Upper lobe of right lung (tissue), 1 donor: ENCODE data around the gene INCA1. TPM values are rescaled to one million over a fixed set of nuclear protein-coding genes. Genes with fewer than 3 reads are reported as not detected.

Source experiments
- ATAC-seq: fragments of 200-7000 bp; cut with Tn5 transposase; one replicate; pipeline ENCODE4 v1.9.1; 2020; ENCODE audit warnings: mild to moderate bottlenecking, moderate library complexity
- DNase-seq: peaks from one replicate; pipeline ENCODE4 v3.0.0-alpha.2; 2020
- H3K27ac ChIP-seq: fragments of 200-600 bp; one replicate; pipeline ENCODE4 v1.8.0; 2022
- H3K27me3 ChIP-seq: fragments of 200-600 bp; one replicate; pipeline ENCODE4 v1.8.0; 2022; ENCODE audit warnings: mild to moderate bottlenecking
- H3K36me3 ChIP-seq: fragments of 200-600 bp; one replicate; pipeline ENCODE4 v1.8.0; 2022
- H3K4me1 ChIP-seq: fragments of 200-600 bp; one replicate; pipeline ENCODE4 v1.8.0; 2022
- H3K4me3 ChIP-seq: fragments of 200-600 bp; one replicate; pipeline ENCODE4 v1.8.0; 2022; ENCODE audit warnings: mild to moderate bottlenecking
- H3K9me3 ChIP-seq: fragments of 200-600 bp; one replicate; pipeline ENCODE4 v1.8.0; 2022
- intact Hi-C: fragments of 100-400 bp; cut with DNase I; formaldehyde crosslinking; loops from one replicate; pipeline ENCODE4 v1.11.0; 2022
- total RNA-seq: library from RNA; stranded (reverse); fragmentation: NEBNext Ultra II Directional; extraction: Animal tissue kit (Norgen Biotek cat#: 25700); gene quantifications from one replicate; pipeline ENCODE4 v1.2.1, GENCODE V29; 2021
- TF ChIP-seq, protein P1 (sequence below): fragments of 200-600 bp; IDR thresholded peaks from one replicate; pipeline ENCODE4 v1.8.0; 2022; ENCODE audit warnings: antibody characterized with exemption
- donor health status: DM: no; HTN: yes; CAD: no; lungs with severe emphysema.

INCA1 gene
- total RNA-seq, 1 donor from 2014 or later: 4.5 TPM

- TF ChIP-seq, protein P1, sequence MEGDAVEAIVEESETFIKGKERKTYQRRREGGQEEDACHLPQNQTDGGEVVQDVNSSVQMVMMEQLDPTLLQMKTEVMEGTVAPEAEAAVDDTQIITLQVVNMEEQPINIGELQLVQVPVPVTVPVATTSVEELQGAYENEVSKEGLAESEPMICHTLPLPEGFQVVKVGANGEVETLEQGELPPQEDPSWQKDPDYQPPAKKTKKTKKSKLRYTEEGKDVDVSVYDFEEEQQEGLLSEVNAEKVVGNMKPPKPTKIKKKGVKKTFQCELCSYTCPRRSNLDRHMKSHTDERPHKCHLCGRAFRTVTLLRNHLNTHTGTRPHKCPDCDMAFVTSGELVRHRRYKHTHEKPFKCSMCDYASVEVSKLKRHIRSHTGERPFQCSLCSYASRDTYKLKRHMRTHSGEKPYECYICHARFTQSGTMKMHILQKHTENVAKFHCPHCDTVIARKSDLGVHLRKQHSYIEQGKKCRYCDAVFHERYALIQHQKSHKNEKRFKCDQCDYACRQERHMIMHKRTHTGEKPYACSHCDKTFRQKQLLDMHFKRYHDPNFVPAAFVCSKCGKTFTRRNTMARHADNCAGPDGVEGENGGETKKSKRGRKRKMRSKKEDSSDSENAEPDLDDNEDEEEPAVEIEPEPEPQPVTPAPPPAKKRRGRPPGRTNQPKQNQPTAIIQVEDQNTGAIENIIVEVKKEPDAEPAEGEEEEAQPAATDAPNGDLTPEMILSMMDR: no peak
- no peaks in the 10 kb centered on the region for H3K27me3 ChIP-seq
- intact Hi-C loops: no loop called here
- DNase-seq: no peak
- H3K4me3 ChIP-seq: peak within 1 kb of the TSS; percentile 31
- peak; percentile 3 for ATAC-seq
- no peaks in the 10 kb centered on the region for H3K9me3 ChIP-seq
- no peaks in the 10 kb centered on the region for H3K36me3 ChIP-seq
- H3K27ac ChIP-seq: no peak within 1 kb of the TSS
- peaks cover 9% of the 10 kb centered on the region for H3K4me1 ChIP-seq
Measured at GRCh38 chr17:5035315-5035714, 38.0 kb upstream of the INCA1 start, which contains the start of gene SLC52A1. TSS of gene SLC52A1 (minus strand) at chr17:5035426. CDS start at chr17:5034606, 820 bp downstream.

DNA sequence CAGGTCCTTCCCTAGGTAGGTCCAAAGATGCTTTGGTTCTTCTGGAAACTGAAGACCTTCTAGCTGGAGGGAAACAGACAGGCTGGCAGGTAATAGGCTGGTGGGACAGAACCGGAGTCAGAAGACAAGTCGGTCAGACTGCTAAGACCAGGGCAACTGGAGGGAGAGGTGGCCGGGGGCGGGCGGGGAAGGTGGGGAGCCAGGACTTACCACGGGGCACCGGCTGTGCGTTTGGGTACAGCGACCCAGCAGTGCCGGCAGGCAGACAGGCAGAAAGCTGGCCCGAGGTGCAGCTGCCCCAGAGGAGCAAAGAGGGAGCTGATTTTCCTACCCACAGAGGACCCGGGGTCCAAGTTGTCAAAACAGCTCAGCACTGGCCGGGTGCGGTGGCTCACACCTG lies 37.3 kb upstream of the INCA1 start:
- ATAC-seq (no peak), DNase-seq (no peak)
- Histone ChIP-seq H3K9me3 (no peaks in the 10 kb centered on the region), H3K36me3 (no peaks in the 10 kb centered on the region), H3K4me3 (no peak overlapping the region), H3K4me1 (peaks cover 9% of the 10 kb centered on the region), H3K27ac (no peak overlapping the region), H3K27me3 (no peaks in the 10 kb centered on the region)
- TF ChIP-seq, protein P1: no peak
- intact Hi-C loops: no loop called here

DNA sequence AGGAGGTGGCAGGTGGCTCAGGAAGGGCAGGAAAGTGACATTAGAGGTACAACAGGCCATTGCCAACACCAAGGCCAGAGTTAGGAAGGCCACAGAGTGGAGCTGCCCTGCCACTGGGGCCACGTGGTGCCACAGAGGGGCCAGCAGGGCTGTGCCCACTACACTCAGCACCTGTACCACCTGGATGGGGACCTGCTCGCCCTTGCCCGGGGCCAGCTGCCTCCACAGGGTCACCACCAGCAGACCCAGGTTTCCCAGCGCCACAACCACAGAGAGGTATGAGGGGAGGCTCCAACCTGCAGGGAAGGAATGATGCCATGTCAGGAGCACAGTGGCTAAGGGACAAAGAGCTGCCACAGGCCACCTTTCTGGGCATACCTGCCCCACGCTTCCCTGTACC lies 36.7 kb upstream of the INCA1 start:
- ATAC-seq (no peak), DNase-seq (no peak)
- H3K4me1 ChIP-seq: peaks cover 9% of the 10 kb centered on the region
- no peak overlapping the region for H3K27ac ChIP-seq
- intact Hi-C loops: no loop called here
- no peaks in the 10 kb centered on the region for H3K9me3 ChIP-seq
- H3K36me3 ChIP-seq: no peaks in the 10 kb centered on the region
- H3K27me3 ChIP-seq: no peaks in the 10 kb centered on the region
- TF ChIP-seq, protein P1: no peak
- no peak overlapping the region for H3K4me3 ChIP-seq

DNA sequence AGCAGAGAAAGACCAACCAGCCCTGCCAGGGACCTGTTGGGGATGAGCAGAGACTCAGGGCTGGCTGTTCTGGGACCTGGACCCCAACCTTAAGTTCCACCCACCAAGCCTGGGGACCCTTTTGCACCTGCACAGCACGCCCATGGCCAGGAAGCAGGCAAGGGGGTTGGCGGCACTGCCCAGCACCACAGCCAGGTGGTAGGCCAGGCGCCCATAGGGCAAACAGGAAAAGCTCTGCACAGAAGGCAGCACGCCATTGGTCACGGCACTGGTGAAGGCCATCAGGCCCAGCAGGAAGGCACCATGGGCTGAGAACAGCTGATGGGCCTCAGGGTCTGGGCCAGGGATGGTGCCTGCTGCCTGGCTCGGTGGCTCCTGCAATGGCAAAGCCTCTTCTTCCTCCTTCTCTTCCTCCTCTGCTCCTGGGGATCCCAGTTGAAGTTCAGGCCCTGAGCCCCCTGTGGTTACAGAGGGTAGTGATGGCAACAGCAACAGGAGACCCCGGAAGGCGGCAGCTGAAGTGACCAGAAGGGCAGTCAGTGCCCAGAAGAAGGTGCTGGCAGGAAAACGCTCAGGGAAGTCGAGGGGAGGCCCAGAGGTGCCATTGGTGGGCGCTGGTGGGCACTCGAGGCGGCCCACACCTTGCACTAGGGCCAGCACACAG lies 36.2 kb upstream of the INCA1 start:
- no peaks in the 10 kb centered on the region for H3K9me3 ChIP-seq
- DNase-seq (no peak), ATAC-seq (no peak)
- H3K27me3 ChIP-seq: no peaks in the 10 kb centered on the region
- H3K27ac ChIP-seq: no peak overlapping the region
- intact Hi-C loops: no loop called here
- peaks cover 9% of the 10 kb centered on the region for H3K4me1 ChIP-seq
- H3K4me3 ChIP-seq: no peak overlapping the region
- H3K36me3 ChIP-seq: no peaks in the 10 kb centered on the region
- TF ChIP-seq, protein P1: no peak

- Histone ChIP-seq H3K9me3 (no peaks in the 10 kb centered on the region), H3K27ac (no peak overlapping the region), H3K36me3 (no peaks in the 10 kb centered on the region), H3K4me1 (peaks cover 9% of the 10 kb centered on the region), H3K4me3 (no peak overlapping the region), H3K27me3 (no peaks in the 10 kb centered on the region)
- TF ChIP-seq, protein P1: no peak
- ATAC-seq (no peak), DNase-seq (no peak)
- intact Hi-C loops: no loop called here
Measured at GRCh38 chr17:5032865-5033264, 35.5 kb upstream of the INCA1 start.
